Keratinocyte (primary cell): Measurements from ENCODE around the gene SPTBN5. TPM values are rescaled to one million over a fixed set of nuclear protein-coding genes. Genes with fewer than 3 reads are reported as not detected.

ENCODE experiments used
- DNase-seq: peaks from one replicate; pipeline ENCODE4 v3.0.0-alpha.2; 2011; ENCODE audit warnings: low read depth, missing footprints, low spot score
- FAIRE-seq: peaks from 2 replicates; lab custom pipeline; 2011; peaks lifted over from hg19 to GRCh38; lab: Jason Lieb, UNC
- H2AFZ ChIP-seq: 2 replicates; pipeline ENCODE4 v1.6.0; 2012; ENCODE audit warnings: low read length, control low read depth, inconsistent platforms; ENCODE audit not compliant: control insufficient read depth
- H3K27ac ChIP-seq: 2 replicates; pipeline ENCODE4 v1.5.1; 2011; ENCODE audit warnings: low read length; ENCODE audit not compliant: control insufficient read depth, insufficient read depth
- H3K27me3 ChIP-seq: 3 replicates; pipeline ENCODE4 v1.6.0; 2011; ENCODE audit warnings: low read length; ENCODE audit not compliant: control insufficient read depth, insufficient read depth; ENCODE audit errors: extremely low read depth
- H3K36me3 ChIP-seq, 2 experiments: 2 replicates in 1 of 2; 3 replicates in 1 of 2; pipeline ENCODE4 v1.5.1; 2011; ENCODE audit warnings: low read length in 2 of 2, mild to moderate bottlenecking in 1 of 2; ENCODE audit not compliant: control insufficient read depth in 2 of 2, insufficient read depth in 2 of 2; ENCODE audit errors: extremely low read depth in 1 of 2
- H3K4me1 ChIP-seq: 3 replicates; pipeline ENCODE4 v1.5.1; 2011; ENCODE audit warnings: low read length; ENCODE audit not compliant: control insufficient read depth, insufficient read depth; ENCODE audit errors: extremely low read depth
- H3K4me2 ChIP-seq: 3 replicates; pipeline ENCODE4 v1.6.0; 2011; ENCODE audit warnings: low read depth, low read length; ENCODE audit not compliant: control insufficient read depth, insufficient read depth; ENCODE audit errors: extremely low read depth
- H3K4me3 ChIP-seq, 3 experiments: fragments of 200-600 bp in 1 of 3; sonication (generic) in 1 of 3; 2 replicates in 2 of 3; 3 replicates in 1 of 3; pipeline ENCODE4 v1.5.1; 2011 to 2016; ENCODE audit warnings: low read length in 3 of 3, mild to moderate bottlenecking in 3 of 3, control low read depth in 2 of 3, inconsistent platforms in 1 of 3, low read depth in 1 of 3, mixed read lengths in 1 of 3, mixed run types in 1 of 3, moderate library complexity in 1 of 3; ENCODE audit not compliant: control insufficient read depth in 2 of 3, insufficient read depth in 2 of 3; ENCODE audit errors: extremely low read depth in 1 of 3
- H3K79me2 ChIP-seq: 2 replicates; pipeline ENCODE4 v1.6.0; 2012; ENCODE audit warnings: low read length; ENCODE audit not compliant: control insufficient read depth, insufficient read depth
- H3K9ac ChIP-seq: 3 replicates; pipeline ENCODE4 v1.6.0; 2011; ENCODE audit warnings: low read length; ENCODE audit not compliant: control insufficient read depth, insufficient read depth; ENCODE audit errors: extremely low read depth
- H3K9me1 ChIP-seq: 3 replicates; pipeline ENCODE4 v1.6.0; 2011; ENCODE audit warnings: low read length; ENCODE audit not compliant: control insufficient read depth, insufficient read depth; ENCODE audit errors: extremely low read depth
- H3K9me3 ChIP-seq: 2 replicates; pipeline ENCODE4 v1.5.1; 2012; ENCODE audit warnings: low read depth, low read length; ENCODE audit not compliant: control insufficient read depth
- H4K20me1 ChIP-seq: 3 replicates; pipeline ENCODE4 v1.6.0; 2011; ENCODE audit warnings: low read length; ENCODE audit not compliant: control insufficient read depth, insufficient read depth; ENCODE audit errors: extremely low read depth
- CTCF ChIP-seq, 3 experiments: IDR thresholded peaks in 1 of 3; conservative IDR thresholded peaks in 1 of 3; optimal IDR thresholded peaks in 1 of 3; 2 replicates in 2 of 3; 3 replicates in 1 of 3; pipeline versions ENCODE3 to v1.5.1; 2011; ENCODE audit warnings: low read length in 3 of 3, mild to moderate bottlenecking in 3 of 3, moderate library complexity in 2 of 3, control low read depth in 1 of 3, inconsistent platforms in 1 of 3; ENCODE audit not compliant: insufficient read depth in 2 of 3; ENCODE audit errors: extremely low read depth in 1 of 3
- EZH2 ChIP-seq: IDR thresholded peaks from one replicate; pipeline ENCODE4 v1.6.1; 2012; ENCODE audit warnings: inconsistent platforms, mild to moderate bottlenecking, low read length, moderate library complexity
- dilution Hi-C: fragments of 300-500 bp; cut with MboI; formaldehyde crosslinking; loops from one replicate; pipeline ENCODE4 v1.7.0; 2020; ENCODE audit warnings: low sequenced_read_pairs; ENCODE audit not compliant: extremely low pct_ligation_motif_present
- polyA plus RNA-seq, 5 experiments: library from polyadenylated mRNA; depleted of rRNA in 3 of 5; stranded (reverse) in 3 of 5; stranded (forward) in 1 of 5; unstranded in 1 of 5; fragments of >200 nt; gene quantifications; 1 replicate in 1 of 5; 2 replicates in 3 of 5; 3 replicates in 1 of 5; pipeline versions ENCODE4 v1.2.1 to v1.2.3, GENCODE V29; 2011 to 2012; ENCODE audit warnings: missing spikeins in 2 of 5, low read depth in 1 of 5, low replicate concordance in 1 of 5

The SPTBN5 gene
- polyA plus RNA-seq, 1 donor (not counting 4 experiments of a cell fraction or from before 2014, with no cell fraction given): 0.66 TPM

DNA sequence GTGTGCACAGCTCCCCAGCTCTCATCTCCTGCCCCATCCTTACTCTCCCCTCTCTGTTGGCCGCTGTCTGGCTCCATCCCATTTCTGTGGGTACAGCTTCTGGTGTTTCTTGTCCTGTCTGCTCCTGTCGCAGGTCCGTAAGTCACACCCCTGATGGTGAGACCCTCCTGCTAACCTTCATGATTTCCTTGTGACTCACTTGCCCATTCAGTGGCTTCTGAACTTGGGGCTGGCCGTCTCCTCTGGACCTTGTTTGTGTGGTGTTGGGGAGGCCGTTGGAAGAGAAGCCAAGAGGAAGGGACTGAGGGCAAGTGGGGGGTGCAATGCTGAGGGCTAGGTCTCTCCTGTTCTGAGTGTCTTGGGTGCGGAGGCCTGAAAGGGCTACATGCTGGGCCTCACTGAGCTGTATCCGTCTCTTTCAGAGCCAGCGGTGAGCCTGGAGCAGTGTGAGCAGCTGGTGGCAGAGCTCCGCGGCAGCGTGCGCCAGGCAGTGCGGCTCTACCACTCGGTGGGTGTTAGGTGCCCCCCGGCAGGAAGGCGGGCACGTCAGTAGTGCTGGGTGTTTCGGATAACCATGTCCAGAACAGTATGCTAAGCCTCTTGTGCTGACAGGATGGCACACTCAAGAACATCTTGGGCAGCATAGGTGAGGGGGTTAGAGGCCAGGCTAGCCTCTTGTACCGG is 69.6 kb downstream of the SPTBN5 start:
- H3K4me2 ChIP-seq: no peak overlapping the region
- peaks cover 24% of the 10 kb centered on the region for H3K4me1 ChIP-seq
- no peak overlapping the region for H3K4me3 ChIP-seq
- H3K79me2 ChIP-seq: peaks cover 6% of the 10 kb centered on the region
- no peak for FAIRE-seq
- H3K36me3 ChIP-seq: peaks cover 44 to 65% of the 10 kb centered on the region in 2 experiments
- H3K27ac ChIP-seq: no peak overlapping the region
- no peaks in the 10 kb centered on the region for H3K9me1 ChIP-seq
- dilution Hi-C loops: no loop called here
- H4K20me1 ChIP-seq: peaks cover 4% of the 10 kb centered on the region
- H3K9me3 ChIP-seq: no peaks in the 10 kb centered on the region
- DNase-seq: no peak
- TF ChIP-seq EZH2 (no peak), CTCF (optimal IDR thresholded peaks at IDR 0.05 in 1 of 3, IDR thresholded peaks at IDR 0.05 in 1 of 3, conservative IDR thresholded peaks at IDR 0.05 in 1 of 3; ENCODE audit: extremely low read depth in 1 of 3, insufficient read depth in 2 of 3, low read length in 3 of 3) (no peak)
- H3K27me3 ChIP-seq: no peaks in the 10 kb centered on the region
- H2AFZ ChIP-seq: no peak overlapping the region
- no peak overlapping the region for H3K9ac ChIP-seq

DNA sequence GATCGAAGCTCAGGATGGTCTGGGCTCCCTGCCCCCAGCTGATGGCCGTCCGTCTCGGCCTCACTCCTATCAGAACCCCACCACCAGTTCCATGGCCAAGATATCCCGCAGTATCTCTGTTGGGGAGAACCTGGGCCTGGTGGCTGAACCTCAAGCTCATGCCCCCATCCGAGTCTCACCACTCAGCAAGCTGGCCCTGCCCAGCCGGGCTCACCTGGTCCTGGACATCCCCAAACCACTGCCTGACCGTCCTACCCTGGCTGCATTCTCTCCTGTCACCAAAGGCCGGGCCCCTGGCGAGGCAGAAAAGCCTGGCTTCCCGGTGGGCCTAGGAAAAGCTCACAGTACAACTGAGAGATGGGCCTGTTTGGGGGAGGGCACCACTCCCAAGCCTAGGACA is 70.4 kb downstream of the SPTBN5 start:
- Histone ChIP-seq H3K4me1 (peaks cover 17% of the 10 kb centered on the region), H3K9me3 (no peaks in the 10 kb centered on the region), H3K9ac (no peak overlapping the region), H4K20me1 (peaks cover 4% of the 10 kb centered on the region), H3K4me2 (no peak overlapping the region), H3K4me3 (no peak overlapping the region), H3K36me3 (peaks cover 51 to 72% of the 10 kb centered on the region in 2 experiments), H3K27me3 (no peaks in the 10 kb centered on the region), H2AFZ (no peak overlapping the region), H3K79me2 (peaks cover 3% of the 10 kb centered on the region), H3K27ac (no peak overlapping the region), H3K9me1 (no peaks in the 10 kb centered on the region)
- TF ChIP-seq EZH2 (no peak), CTCF (optimal IDR thresholded peaks at IDR 0.05 in 1 of 3, IDR thresholded peaks at IDR 0.05 in 1 of 3, conservative IDR thresholded peaks at IDR 0.05 in 1 of 3; ENCODE audit: extremely low read depth in 1 of 3, insufficient read depth in 2 of 3, low read length in 3 of 3) (no peak)
- dilution Hi-C loops: no loop called here
- no peak for DNase-seq
- no peak for FAIRE-seq
